Activated naive CD8-positive, alpha-beta T cell treated with anti-CD3 and anti-CD28 coated beads, Interleukin-2, amount 10 ng/mL, durations not matched to agents 7 days and 5 days (primary cell): Measurements from ENCODE around the gene SUMO4. TPM values are rescaled to one million over a fixed set of nuclear protein-coding genes. Genes with fewer than 3 reads are reported as not detected.

ENCODE experiments used
- ATAC-seq: fragments of 150-1000 bp; cut with Tn5 transposase; one replicate; pipeline ENCODE4 v1.10.0; 2021; ENCODE audit warnings: low read depth, moderate library complexity
- POLR2A ChIA-PET: fragments of 350-600 bp; sonication (Branson Sonifier 250); formaldehyde crosslinking; loops from one replicate; lab custom pipeline; 2021; ENCODE audit warnings: antibody characterized with exemption; lab: Charles Lee
- DNase-seq: peaks from one replicate; pipeline ENCODE4 v3.0.0; 2021
- H3K27ac Mint-ChIP-seq: one replicate; pipeline ENCODE4 v1.8.0; 2022; ENCODE audit warnings: mild to moderate bottlenecking, mixed read lengths
- H3K27me3 Mint-ChIP-seq: one replicate; pipeline ENCODE4 v1.8.0; 2022; ENCODE audit warnings: mild to moderate bottlenecking, moderate library complexity, mixed read lengths
- H3K36me3 Mint-ChIP-seq: one replicate; pipeline ENCODE4 v1.8.0; 2021; ENCODE audit warnings: mild to moderate bottlenecking, mixed read lengths
- H3K4me1 Mint-ChIP-seq: one replicate; pipeline ENCODE4 v1.8.0; 2021; ENCODE audit warnings: mixed read lengths
- H3K4me3 Mint-ChIP-seq: one replicate; pipeline ENCODE4 v1.8.0; 2022; ENCODE audit warnings: mild to moderate bottlenecking, moderate library complexity, mixed read lengths
- H3K9me3 Mint-ChIP-seq: one replicate; pipeline ENCODE4 v1.8.0; 2021; ENCODE audit warnings: mixed read lengths
- total RNA-seq, 2 experiments: library from RNA; stranded (reverse); gene quantifications; one replicate each; pipeline ENCODE4 v1.2.3, GENCODE V29; 2021

The SUMO4 gene
- total RNA-seq, 2 experiments from 2014 or later, result 9.3 to 9.5 TPM

DNA sequence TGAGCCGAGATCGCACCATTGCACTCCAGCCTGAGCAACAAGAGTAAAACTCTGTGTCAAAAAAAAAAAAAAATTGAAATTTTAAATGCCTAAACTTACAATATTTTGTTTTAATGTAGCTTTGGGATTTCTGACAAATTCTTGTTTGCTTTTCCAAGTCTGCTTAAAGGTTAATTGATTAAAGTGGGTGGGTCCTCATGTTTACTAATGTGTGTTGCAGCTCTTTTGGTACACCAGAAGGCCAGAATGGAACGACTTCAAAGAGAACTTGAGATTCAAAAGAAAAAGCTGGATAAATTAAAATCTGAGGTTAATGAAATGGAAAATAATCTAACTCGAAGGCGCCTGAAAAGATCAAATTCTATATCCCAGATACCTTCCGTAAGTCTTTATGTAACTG is 2.7 kb upstream of the SUMO4 start:
- POLR2A ChIA-PET, result interaction anchor here (0.7 kb wide), 2 partner anchors 76 to 80 kb away, joined by 3 read pairs; partner anchors contain the start of gene TAB2
- ATAC-seq, result no peak
- peaks cover 35% of the 10 kb centered on the region for H3K4me1 Mint-ChIP-seq
- DNase-seq, result no peak
- peaks cover 7% of the 10 kb centered on the region for H3K9me3 Mint-ChIP-seq
- H3K27me3 Mint-ChIP-seq, result no peaks in the 10 kb centered on the region
- no peak overlapping the region for H3K4me3 Mint-ChIP-seq
- H3K36me3 Mint-ChIP-seq, result peaks cover 77% of the 10 kb centered on the region
- no peak overlapping the region for H3K27ac Mint-ChIP-seq

DNA sequence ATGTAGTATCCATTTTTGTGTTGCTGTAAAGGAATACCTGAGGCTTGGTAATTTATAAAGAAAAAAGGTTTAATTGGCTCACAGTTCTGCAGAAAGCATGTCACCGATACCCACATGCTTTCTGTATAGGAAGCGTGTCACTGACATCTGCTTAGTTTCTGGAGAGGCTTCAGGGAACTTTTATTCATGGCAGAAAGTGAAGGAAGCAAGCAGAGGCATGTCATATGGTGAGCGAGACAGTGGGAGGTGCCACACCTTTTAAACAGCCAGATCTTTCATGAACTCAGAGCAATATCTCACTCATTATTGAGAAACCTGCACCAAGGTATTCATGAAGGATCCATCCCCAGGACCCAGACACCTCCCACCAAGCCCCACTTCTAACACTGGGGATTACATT is 3.5 kb downstream of the SUMO4 start:
- peaks cover 22% of the 10 kb centered on the region for H3K4me1 Mint-ChIP-seq
- no peaks in the 10 kb centered on the region for H3K27me3 Mint-ChIP-seq
- ATAC-seq (no peak), DNase-seq (no peak)
- peaks cover 4% of the 10 kb centered on the region for H3K9me3 Mint-ChIP-seq
- peaks cover 64% of the 10 kb centered on the region for H3K36me3 Mint-ChIP-seq
- H3K4me3 Mint-ChIP-seq, result no peak overlapping the region
- POLR2A ChIA-PET, result no interaction called here
- H3K27ac Mint-ChIP-seq, result no peak overlapping the region

DNA sequence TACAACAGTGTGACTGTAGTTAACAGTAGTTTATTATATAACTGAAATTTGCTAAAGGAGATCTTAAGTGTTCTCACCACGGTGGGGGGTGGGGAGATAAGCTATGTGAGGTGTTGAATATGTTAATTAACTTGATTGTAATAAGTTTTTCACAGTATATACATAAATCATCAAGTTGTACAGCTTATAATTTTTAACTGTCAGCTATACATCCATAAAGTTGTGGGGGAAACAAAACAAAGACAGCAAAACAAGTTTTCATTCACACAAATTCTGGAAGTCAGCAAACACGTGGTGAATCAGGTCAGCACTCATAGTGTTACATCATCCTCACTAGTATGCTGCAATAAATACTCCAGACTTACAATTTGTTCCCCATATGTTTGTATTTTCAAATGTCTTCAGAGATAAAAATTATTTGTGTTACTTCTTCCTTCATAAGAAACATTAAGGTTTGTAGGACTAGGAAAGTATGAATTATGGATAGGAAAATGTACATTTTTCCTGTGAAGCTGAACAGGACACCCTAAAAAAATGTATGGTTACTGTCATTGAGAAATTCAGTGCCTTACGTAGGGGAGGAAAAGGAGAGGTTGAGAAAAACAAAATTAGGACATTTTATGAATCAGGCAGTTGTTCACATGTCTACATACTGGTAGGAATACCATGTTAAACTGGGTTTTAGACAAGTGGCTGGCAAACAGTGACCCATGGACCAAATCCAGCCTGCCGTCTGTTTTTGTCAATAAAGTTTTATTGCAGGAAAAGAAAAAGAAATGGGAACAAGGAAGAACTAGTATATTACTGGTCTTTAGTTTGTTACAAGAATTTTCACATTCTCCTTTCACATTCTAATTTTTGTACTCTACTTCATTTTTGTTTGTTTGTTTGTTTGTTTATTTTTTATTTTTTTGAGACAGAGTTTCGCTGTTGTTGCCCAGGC is 6.0 kb downstream of the SUMO4 start:
- DNase-seq (no peak), ATAC-seq (no peak)
- POLR2A ChIA-PET, result no interaction called here
- H3K27me3 Mint-ChIP-seq, result no peaks in the 10 kb centered on the region
- H3K9me3 Mint-ChIP-seq, result peaks cover 4% of the 10 kb centered on the region
- H3K27ac Mint-ChIP-seq, result peak overlapping the region; percentile 10
- H3K36me3 Mint-ChIP-seq, result peaks cover 63% of the 10 kb centered on the region
- peaks cover 19% of the 10 kb centered on the region for H3K4me1 Mint-ChIP-seq
- H3K4me3 Mint-ChIP-seq, result no peak overlapping the region

DNA sequence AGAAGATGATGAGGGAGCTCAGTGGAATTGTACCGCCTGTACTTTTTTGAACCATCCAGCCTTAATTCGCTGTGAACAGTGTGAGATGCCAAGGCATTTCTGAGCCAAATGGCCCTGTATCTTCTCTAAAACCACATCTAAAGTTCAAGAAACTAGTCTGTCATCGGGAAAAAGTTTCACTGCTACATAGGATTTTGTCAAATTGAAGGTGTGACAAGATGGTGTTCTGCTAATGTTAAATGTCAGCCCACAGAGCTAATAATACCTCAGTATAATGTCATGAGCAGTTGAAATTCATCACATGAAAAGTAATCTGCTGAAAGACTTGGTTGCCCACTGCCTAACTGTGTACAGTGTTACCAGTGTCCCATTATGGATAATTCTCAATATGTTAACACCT is 9.6 kb downstream of the SUMO4 start:
- peaks cover 8% of the 10 kb centered on the region for H3K4me1 Mint-ChIP-seq
- no peak overlapping the region for H3K27ac Mint-ChIP-seq
- peaks cover 49% of the 10 kb centered on the region for H3K36me3 Mint-ChIP-seq
- POLR2A ChIA-PET, result no interaction called here
- no peaks in the 10 kb centered on the region for H3K27me3 Mint-ChIP-seq
- no peak for ATAC-seq
- H3K9me3 Mint-ChIP-seq, result peaks cover 2% of the 10 kb centered on the region
- H3K4me3 Mint-ChIP-seq, result no peak overlapping the region
- no peak for DNase-seq

DNA sequence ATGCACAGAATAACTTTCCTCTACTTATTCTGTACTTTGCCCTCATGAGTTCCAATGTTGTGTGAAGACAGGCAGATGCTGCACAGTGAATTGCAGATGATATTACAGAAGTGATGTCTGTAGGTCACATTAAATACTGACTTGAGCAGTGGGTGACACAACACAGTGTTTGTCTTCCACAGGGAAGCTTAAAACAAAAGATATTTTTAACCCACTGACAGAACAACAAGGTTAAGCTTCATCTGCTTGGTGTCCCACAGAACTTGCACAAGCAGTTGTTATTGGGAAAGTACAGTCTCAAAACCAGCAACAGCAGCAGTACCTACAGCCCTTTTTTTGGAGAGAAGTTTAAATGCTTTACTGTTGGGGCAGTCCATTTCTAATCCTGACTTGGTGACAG is 10.5 kb downstream of the SUMO4 start:
- Mint-ChIP-seq H3K36me3 (peaks cover 48% of the 10 kb centered on the region), H3K27me3 (no peaks in the 10 kb centered on the region), H3K27ac (peak overlapping the region; percentile 46), H3K4me1 (peaks cover 8% of the 10 kb centered on the region), H3K4me3 (no peak overlapping the region), H3K9me3 (peaks cover 7% of the 10 kb centered on the region)
- ATAC-seq, result no peak
- no peak for DNase-seq
- POLR2A ChIA-PET, result no interaction called here

DNA sequence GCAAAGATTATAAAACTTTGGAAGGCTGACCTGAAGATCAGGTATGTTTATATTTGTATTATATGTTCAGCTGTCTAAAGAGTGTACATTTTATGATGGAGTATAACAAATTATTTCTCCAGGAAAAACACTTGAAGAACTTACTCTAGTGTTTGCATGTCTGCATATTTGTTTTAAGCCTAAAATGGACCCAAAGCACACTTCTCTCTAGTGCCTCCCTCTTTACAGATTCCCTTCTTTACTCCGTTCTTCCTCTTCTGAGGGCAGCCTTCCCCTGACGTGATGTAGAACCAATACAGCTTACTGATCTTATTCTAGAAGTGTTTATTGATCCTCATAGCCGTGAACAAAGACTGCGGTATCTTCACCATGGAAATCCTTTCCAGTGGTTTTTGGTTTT is 13.9 kb downstream of the SUMO4 start:
- DNase-seq (no peak), ATAC-seq (no peak)
- POLR2A ChIA-PET, result no interaction called here
- no peak overlapping the region for H3K27ac Mint-ChIP-seq
- peaks cover 4% of the 10 kb centered on the region for H3K4me1 Mint-ChIP-seq
- H3K9me3 Mint-ChIP-seq, result peaks cover 7% of the 10 kb centered on the region
- peaks cover 46% of the 10 kb centered on the region for H3K36me3 Mint-ChIP-seq
- H3K4me3 Mint-ChIP-seq, result no peak overlapping the region
- no peaks in the 10 kb centered on the region for H3K27me3 Mint-ChIP-seq

DNA sequence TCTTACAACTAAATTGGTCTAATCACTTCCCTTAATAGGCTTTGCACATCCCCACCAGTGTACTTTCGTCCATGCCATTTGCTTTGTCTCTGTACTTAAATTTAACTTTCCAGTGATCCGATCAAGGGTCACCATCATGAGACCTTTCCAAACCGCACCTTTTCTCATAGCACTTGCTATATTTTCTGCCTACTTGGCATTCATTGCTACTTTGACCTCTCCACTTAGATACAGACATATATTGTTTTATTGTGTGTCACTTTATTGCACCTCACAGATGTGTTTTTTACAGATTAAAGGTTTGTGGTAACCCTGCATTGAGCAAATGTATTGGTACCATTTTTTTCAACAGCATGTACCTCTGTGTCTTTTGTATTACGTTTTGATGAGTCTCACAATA is 14.8 kb downstream of the SUMO4 start:
- peaks cover 7% of the 10 kb centered on the region for H3K9me3 Mint-ChIP-seq
- H3K36me3 Mint-ChIP-seq, result peaks cover 42% of the 10 kb centered on the region
- peaks cover 4% of the 10 kb centered on the region for H3K4me1 Mint-ChIP-seq
- no peak overlapping the region for H3K27ac Mint-ChIP-seq
- ATAC-seq, result no peak
- H3K4me3 Mint-ChIP-seq, result no peak overlapping the region
- POLR2A ChIA-PET, result no interaction called here
- no peaks in the 10 kb centered on the region for H3K27me3 Mint-ChIP-seq
- DNase-seq, result no peak

DNA sequence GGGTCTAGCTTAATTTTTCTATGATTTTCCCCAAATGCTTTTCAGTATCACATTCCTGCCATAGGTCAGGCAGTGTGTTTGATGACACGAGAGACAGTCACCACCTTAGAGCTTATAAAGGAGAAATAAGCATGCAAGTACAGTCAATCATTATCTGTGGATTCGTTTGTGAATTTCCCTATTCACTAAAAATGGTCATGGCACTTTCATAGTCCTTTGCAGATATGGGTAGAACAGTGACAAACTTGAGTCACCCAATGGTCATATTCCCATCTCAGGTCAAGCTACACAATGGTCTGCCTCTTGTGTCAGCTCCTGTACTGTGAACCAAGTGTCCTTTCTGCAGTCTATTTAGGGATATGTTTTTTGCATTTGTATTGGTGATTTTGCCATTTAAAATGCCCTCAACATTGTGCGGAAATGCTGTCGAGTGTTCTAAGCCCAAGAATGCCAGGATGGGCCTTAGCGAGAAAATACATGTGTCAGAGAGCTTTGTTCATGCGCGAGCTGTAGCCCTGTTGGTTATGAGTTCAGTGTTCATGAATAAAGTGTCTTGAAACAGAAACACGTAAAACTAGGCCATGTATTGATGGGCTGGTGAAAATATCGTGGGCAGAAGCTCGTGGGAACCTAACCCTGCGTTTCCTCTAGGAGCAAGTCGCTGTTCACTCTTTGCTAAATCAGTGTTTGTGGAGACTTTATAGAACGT is 19.8 kb downstream of the SUMO4 start:
- Mint-ChIP-seq H3K4me1 (peaks cover under 1% of the 10 kb centered on the region), H3K27me3 (no peaks in the 10 kb centered on the region), H3K9me3 (peaks cover 3% of the 10 kb centered on the region), H3K36me3 (peaks cover 13% of the 10 kb centered on the region), H3K27ac (no peak overlapping the region), H3K4me3 (no peak overlapping the region)
- DNase-seq (no peak), ATAC-seq (no peak)
- POLR2A ChIA-PET, result interaction anchor here (0.6 kb wide), 1 partner anchor 334 kb away, joined by 3 read pairs; no protein-coding TSS in a partner anchor

DNA sequence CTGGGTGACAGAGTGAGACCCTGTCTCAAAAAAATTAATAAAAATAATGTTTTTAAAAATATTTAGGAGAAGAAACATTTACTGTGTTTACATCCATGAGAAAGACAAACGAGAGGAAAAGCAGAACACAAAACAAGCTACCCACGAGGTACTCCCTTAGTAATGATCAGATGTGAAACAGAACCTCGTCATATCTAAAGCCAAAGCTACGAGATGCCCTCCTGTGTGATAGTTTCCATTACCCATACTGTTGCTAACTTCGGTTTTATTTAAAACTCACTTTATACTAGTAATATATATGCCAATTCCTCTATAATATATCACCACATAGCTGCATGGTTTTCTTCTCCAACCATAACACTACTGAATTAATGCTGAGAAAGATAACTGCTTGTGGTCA is 21.1 kb downstream of the SUMO4 start:
- H3K27me3 Mint-ChIP-seq, result no peaks in the 10 kb centered on the region
- no peak overlapping the region for H3K27ac Mint-ChIP-seq
- H3K9me3 Mint-ChIP-seq, result no peaks in the 10 kb centered on the region
- POLR2A ChIA-PET, result interaction anchor here (0.8 kb wide), 1 partner anchor 8 kb away, joined by 3 read pairs; no protein-coding TSS in a partner anchor
- DNase-seq (no peak), ATAC-seq (no peak)
- H3K4me3 Mint-ChIP-seq, result no peak overlapping the region
- H3K36me3 Mint-ChIP-seq, result peaks cover 3% of the 10 kb centered on the region
- no peaks in the 10 kb centered on the region for H3K4me1 Mint-ChIP-seq

DNA sequence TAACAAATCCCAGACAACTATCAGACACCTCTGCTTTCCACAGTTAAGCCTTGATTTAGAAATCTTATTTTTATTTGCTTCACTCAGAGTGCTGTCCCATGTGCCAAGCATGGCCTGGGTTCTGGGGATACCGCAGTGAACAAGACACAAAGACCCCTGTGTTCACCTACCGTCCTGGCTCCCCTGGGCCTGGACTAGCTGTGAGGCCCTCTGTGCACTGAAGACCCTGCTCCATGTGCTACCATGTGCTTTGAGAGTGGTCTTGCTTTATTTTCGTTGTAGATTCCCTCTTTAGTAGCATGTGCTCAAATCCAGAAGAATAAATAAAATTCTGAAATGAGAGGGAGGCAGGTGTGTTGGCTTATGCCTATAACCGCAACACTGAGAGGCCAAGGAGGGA is 22.5 kb downstream of the SUMO4 start:
- Mint-ChIP-seq H3K36me3 (no peaks in the 10 kb centered on the region), H3K4me3 (no peak overlapping the region), H3K27ac (no peak overlapping the region), H3K4me1 (no peaks in the 10 kb centered on the region), H3K27me3 (no peaks in the 10 kb centered on the region), H3K9me3 (no peaks in the 10 kb centered on the region)
- POLR2A ChIA-PET, result no interaction called here
- DNase-seq, result no peak
- ATAC-seq, result no peak

DNA sequence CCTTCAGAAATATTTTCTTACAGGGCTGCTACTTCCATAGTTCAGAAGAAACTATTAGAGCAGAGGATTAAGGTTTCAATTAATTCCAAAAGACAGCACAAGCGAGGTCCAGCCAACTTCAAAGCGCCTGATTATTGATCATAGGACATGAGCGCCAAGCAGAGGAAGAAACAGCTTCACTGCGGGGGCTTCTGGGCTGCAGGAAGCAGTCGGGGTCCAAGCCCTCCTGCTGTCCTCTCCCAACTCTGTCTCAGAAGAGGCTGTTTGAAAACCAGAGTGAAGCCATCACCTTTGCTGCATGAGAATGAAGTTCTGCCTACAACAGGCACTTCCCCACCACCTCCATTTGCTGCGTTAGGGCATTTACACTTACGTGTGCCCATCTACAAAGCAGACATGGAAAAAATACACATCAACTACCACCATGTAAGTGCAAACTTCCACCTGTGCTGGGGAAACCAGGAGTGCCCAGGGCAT is 23.9 kb downstream of the SUMO4 start:
- POLR2A ChIA-PET, result interaction anchor here (1.4 kb wide), 1 partner anchor 107 kb away, joined by 4 read pairs; the partner anchor contains the start of gene TAB2
- H3K9me3 Mint-ChIP-seq, result no peaks in the 10 kb centered on the region

DNA sequence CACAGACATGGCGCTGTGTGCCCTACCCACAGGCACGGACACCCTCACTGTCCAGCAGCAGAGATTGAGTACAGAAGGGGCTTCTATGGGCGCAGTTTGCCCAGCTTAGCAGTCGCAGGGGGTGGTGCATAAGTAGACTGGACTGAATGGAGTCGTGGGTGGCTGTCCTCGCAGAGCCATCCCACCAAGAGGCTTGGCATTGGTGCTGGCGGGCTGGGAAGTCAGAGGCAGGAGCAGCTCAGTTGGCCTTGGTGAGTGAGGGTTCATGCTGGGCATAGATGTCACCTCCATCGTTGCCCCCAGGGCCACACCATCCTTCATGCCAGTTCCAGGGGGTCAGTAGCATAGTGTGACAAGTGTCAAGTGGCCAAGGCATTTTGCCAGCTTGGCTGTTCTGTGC is 25.2 kb downstream of the SUMO4 start:
- DNase-seq (no peak), ATAC-seq (no peak)
- peaks cover 2% of the 10 kb centered on the region for H3K4me1 Mint-ChIP-seq
- no peaks in the 10 kb centered on the region for H3K27me3 Mint-ChIP-seq
- H3K36me3 Mint-ChIP-seq, result no peaks in the 10 kb centered on the region
- no peaks in the 10 kb centered on the region for H3K9me3 Mint-ChIP-seq
- H3K4me3 Mint-ChIP-seq, result no peak overlapping the region
- POLR2A ChIA-PET, result interaction anchor here (1.1 to 1.4 kb wide), 2 partner anchors 108 to 343 kb away, joined by 3 to 4 read pairs; partner anchors contain the start of gene TAB2
- no peak overlapping the region for H3K27ac Mint-ChIP-seq

More for the DNA sequence above, 23.9 kb downstream of the SUMO4 start:
- Mint-ChIP-seq H3K27ac (no peak overlapping the region), H3K36me3 (no peaks in the 10 kb centered on the region), H3K4me1 (peaks cover 2% of the 10 kb centered on the region), H3K27me3 (no peaks in the 10 kb centered on the region), H3K4me3 (no peak overlapping the region)
- no peak for DNase-seq
- no peak for ATAC-seq

DNA sequence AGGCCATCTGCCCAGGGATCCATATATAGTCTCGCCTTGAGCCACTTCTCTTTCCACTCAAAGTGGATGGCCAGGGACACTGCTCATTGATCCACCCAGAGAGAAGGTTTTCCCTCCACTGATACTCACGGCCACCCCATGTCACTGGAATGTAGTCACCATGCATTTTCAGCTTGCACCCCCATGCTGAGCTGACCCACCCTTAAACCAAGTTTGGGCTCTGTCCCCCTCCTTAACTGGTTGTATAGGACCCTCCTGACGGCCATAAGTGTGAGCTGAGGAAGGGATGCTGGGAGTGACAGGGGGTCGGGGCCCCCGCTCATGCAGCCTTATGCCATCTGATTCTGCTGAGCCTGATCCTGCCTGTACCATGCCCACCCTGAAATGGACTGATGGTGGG is 25.7 kb downstream of the SUMO4 start:
- H3K36me3 Mint-ChIP-seq, result no peaks in the 10 kb centered on the region
- peaks cover 2% of the 10 kb centered on the region for H3K4me1 Mint-ChIP-seq
- H3K27ac Mint-ChIP-seq, result peak overlapping the region; percentile 0
- H3K4me3 Mint-ChIP-seq, result no peak overlapping the region
- no peak for DNase-seq
- no peaks in the 10 kb centered on the region for H3K9me3 Mint-ChIP-seq
- POLR2A ChIA-PET, result interaction anchor here (0.9 to 1.1 kb wide), 3 partner anchors 19 to 344 kb away, joined by 3 read pairs; no protein-coding TSS in a partner anchor
- ATAC-seq, result no peak
- no peaks in the 10 kb centered on the region for H3K27me3 Mint-ChIP-seq
